GM12891 (cell line): ENCODE results near the gene DHX35.

ENCODE experiments used
- POLR2A ChIP-seq: IDR thresholded peaks from 2 replicates; pipeline ENCODE4 v1.6.1; 2011; ENCODE audit warnings: low read depth, low read length, control low read depth
- POLR2AphosphoS5 ChIP-seq: IDR thresholded peaks from 2 replicates; pipeline ENCODE4 v1.6.1; 2011; ENCODE audit warnings: low read depth, low read length, control low read depth

- TF ChIP-seq POLR2A: no peak
- no peak for TF ChIP-seq POLR2AphosphoS5
These were observed 37.1 kb downstream of the DHX35 start for GRCh38 chr20:38999217-38999616.
